GM12878 (cell line): ENCODE data around the gene RMI2. TPM values are rescaled to one million over a fixed set of nuclear protein-coding genes. Genes with fewer than 3 reads are reported as not detected.

Experiments
- ATAC-seq: fragments of 200-7000 bp; cut with Tn5 transposase; 3 replicates; pipeline ENCODE4 v1.9.1; 2020; ENCODE audit warnings: mild to moderate bottlenecking, moderate library complexity
- BruUV-seq: library from RNA; stranded (reverse); fragments of 400-500 nt; replicated peaks from 2 replicates; lab custom pipeline; 2021; lab: Mats Ljungman, UMichigan
- CTCF ChIA-PET: fragments of 300-600 bp; sonication (Branson Sonifier 250); formaldehyde crosslinking; extraction: SDS; loops from one replicate; lab custom pipeline; 2021; ENCODE audit warnings: inconsistent platforms; lab: Yijun Ruan, JAX
- POLR2A ChIA-PET: fragments of 350-600 bp; formaldehyde crosslinking; extraction: SDS; loops from one replicate; lab custom pipeline; 2021; ENCODE audit warnings: inconsistent platforms; lab: Charles Lee
- RAD21 ChIA-PET: fragments of 300-600 bp; sonication (Branson Sonifier 250); formaldehyde crosslinking; loops from one replicate; lab custom pipeline; 2023; ENCODE audit warnings: antibody characterized with exemption; ENCODE audit not compliant: unreplicated experiment; lab: Charles Lee
- SMC1A ChIA-PET: fragments of 300-600 bp; sonication (Branson Sonifier 250); formaldehyde crosslinking; loops from one replicate; lab custom pipeline; 2023; ENCODE audit not compliant: unreplicated experiment, uncharacterized antibody; lab: Charles Lee
- DNase-seq: peaks from one replicate; pipeline ENCODE4 v3.0.0-alpha.2; 2011; ENCODE audit warnings: low read depth, low spot score
- FAIRE-seq: peaks from 3 replicates; lab custom pipeline; 2011; peaks lifted over from hg19 to GRCh38; lab: Jason Lieb, UNC
- H2AFZ ChIP-seq: 2 replicates; pipeline ENCODE4 v1.6.0; 2011; ENCODE audit warnings: low read depth, low read length, control low read depth; ENCODE audit not compliant: control insufficient read depth
- H3K27ac ChIP-seq: 2 replicates; pipeline ENCODE4 v1.5.1; 2011; ENCODE audit warnings: control low read depth; ENCODE audit not compliant: control insufficient read depth, insufficient read depth
- H3K27me3 ChIP-seq, 2 experiments: replicated peaks in 1 of 2; 2 replicates each; pipeline versions ENCODE4 v1.6.0 to v1.6.1; 2011; ENCODE audit warnings: low read length in 1 of 2; ENCODE audit not compliant: control insufficient read depth in 2 of 2, insufficient read depth in 2 of 2
- H3K36me3 ChIP-seq, 2 experiments: 2 replicates each; pipeline ENCODE4 v1.5.1; 2011; ENCODE audit warnings: low read length in 1 of 2; ENCODE audit not compliant: control insufficient read depth in 2 of 2, insufficient read depth in 2 of 2
- H3K4me1 ChIP-seq: 2 replicates; pipeline ENCODE4 v1.6.1; 2011; ENCODE audit warnings: mild to moderate bottlenecking, low read length, moderate library complexity, mixed read lengths; ENCODE audit not compliant: control insufficient read depth, insufficient read depth
- H3K4me2 ChIP-seq: 2 replicates; pipeline ENCODE4 v1.6.0; 2011; ENCODE audit warnings: control low read depth; ENCODE audit not compliant: control insufficient read depth, insufficient read depth
- H3K4me3 ChIP-seq: fragments of 200-600 bp; sonication (generic); 2 replicates; pipeline ENCODE4 v1.5.1; 2016
- H3K79me2 ChIP-seq: 2 replicates; pipeline ENCODE4 v1.6.0; 2011; ENCODE audit warnings: low read length; ENCODE audit not compliant: control insufficient read depth, insufficient read depth
- H3K9ac ChIP-seq: 2 replicates; pipeline ENCODE4 v1.8.0; 2011; ENCODE audit warnings: low read length, control low read depth, mixed read lengths; ENCODE audit not compliant: control insufficient read depth, insufficient read depth
- H3K9me3 ChIP-seq: replicated peaks from 3 replicates; pipeline ENCODE4 v1.5.1; 2011; ENCODE audit warnings: mild to moderate bottlenecking, low read length; ENCODE audit not compliant: control insufficient read depth, insufficient read depth
- H4K20me1 ChIP-seq: 2 replicates; pipeline ENCODE4 v1.6.0; 2011; ENCODE audit not compliant: control insufficient read depth, insufficient read depth
- HDAC2 ChIP-seq: fragments of 200-600 bp; sonication (generic); IDR thresholded peaks from 2 replicates; pipeline ENCODE4 v1.6.1; 2017
- IKZF1 ChIP-seq: fragments of 450-650 bp; conservative IDR thresholded peaks from 2 replicates; pipeline ENCODE4 v1.6.1; 2017; ENCODE audit warnings: antibody characterized with exemption, mild to moderate bottlenecking
- REST ChIP-seq: IDR thresholded peaks from 2 replicates; pipeline ENCODE4 v1.6.1; 2012; ENCODE audit warnings: mild to moderate bottlenecking, low read depth, low read length
- SMARCA5 ChIP-seq: fragments of 450-650 bp; IDR thresholded peaks from 2 replicates; pipeline ENCODE4 v1.6.1; 2017; ENCODE audit warnings: mild to moderate bottlenecking
- STAT1 ChIP-seq: fragments of 450-650 bp; conservative IDR thresholded peaks from 2 replicates; pipeline ENCODE4 v1.6.1; 2014; ENCODE audit warnings: antibody characterized with exemption, mild to moderate bottlenecking
- TCF12 ChIP-seq: IDR thresholded peaks from 2 replicates; pipeline ENCODE4 v1.6.1; 2011; ENCODE audit warnings: low read depth, mild to moderate bottlenecking, low read length
- ZBTB33 ChIP-seq: fragments of 450-650 bp; IDR thresholded peaks from 2 replicates; pipeline ENCODE4 v1.6.1; 2017; ENCODE audit warnings: mild to moderate bottlenecking
- WGBS: methylation state at CpG from one replicate; pipeline ENCODE4 v1.1.6; 2016; ENCODE audit warnings: low lambda C conversion rate; ENCODE audit not compliant: insufficient replicate concordance, insufficient coverage; ENCODE audit errors: missing lambda C conversion rate; 5-methylcytosine and 5-hydroxymethylcytosine counted together
- in situ Hi-C: fragments of 300-500 bp; cut with MboI; formaldehyde crosslinking; loops from 9 replicates; pipeline ENCODE4 v1.14.3; 2018; ENCODE audit warnings: mixed read lengths
- intact Hi-C: fragments of 100-400 bp; cut with micrococcal nuclease; formaldehyde crosslinking; loops from one replicate; pipeline ENCODE4 v1.14.2; 2022; ENCODE audit not compliant: unreplicated experiment
- polyA plus RNA-seq, 11 experiments: library from polyadenylated mRNA; depleted of rRNA in 4 of 11; unstranded in 6 of 11; stranded (reverse) in 5 of 11; fragments of >200 nt; fragmentation: Nextera tagmentation in 4 of 11; fragmentation: Illumina TruSeq in 1 of 11; extraction: Ambion mirVana in 4 of 11; extraction: Trizol in 1 of 11; gene quantifications; 1 replicate in 1 of 11; 2 replicates in 10 of 11; pipeline versions ENCODE4 v1.2.1 to v1.2.3, GENCODE V29; 2011 to 2016; ENCODE audit warnings: inconsistent platforms in 2 of 11, missing spikeins in 2 of 11, low read depth in 1 of 11
- total RNA-seq, 4 experiments: library from RNA; depleted of rRNA in 3 of 4; stranded (reverse); fragments of >200 nt in 3 of 4; fragmentation: Illumina TruSeq in 1 of 4; extraction: Trizol in 1 of 4; gene quantifications; 2 replicates each; pipeline versions ENCODE4 v1.2.1 to v1.2.3, GENCODE V29; 2013 to 2021
- TF ChIP-seq, protein P1 (sequence below): fragments of 450-650 bp; formaldehyde crosslinking; IDR thresholded peaks from 2 replicates; pipeline ENCODE4 v1.5.0; 2022; ENCODE audit warnings: mild to moderate bottlenecking, missing genetic modification characterization

Gene RMI2
- total and polyA plus RNA-seq, 10 of the 15 experiments (the other 5 are each of a cell fraction or from before 2014, with no cell fraction given) = 9.6 to 68.8 (median 32.1) TPM

GRCh38 chr16:11394593-11394960 lies 49.3 kb downstream of the RMI2 start:
- no peaks in the 10 kb centered on the region for H3K79me2 ChIP-seq
- no peak for DNase-seq
- no peaks in the 10 kb centered on the region for H3K36me3 ChIP-seq
- no peaks in the 10 kb centered on the region for H3K27me3 ChIP-seq
- ChIA-PET RAD21 (no interaction called here), SMC1A (interaction anchor here (0.8 kb wide), 1 partner anchor 249 kb away, joined by 3 read pairs; no protein-coding TSS in a partner anchor), POLR2A (no interaction called here), CTCF (interaction anchor here (0.7 to 5.6 kb wide), 5 partner anchors 8 to 423 kb away, joined by 3 to 76 read pairs (median 25); no protein-coding TSS in a partner anchor)
- intact Hi-C loops = no loop called here
- H3K4me1 ChIP-seq = no peaks in the 10 kb centered on the region
- H3K9ac ChIP-seq = no peak overlapping the region
- no peak overlapping the region for H2AFZ ChIP-seq
- ATAC-seq = no peak
- 64% methylated on average over 3 of the region's 3 CpGs for WGBS
- TF ChIP-seq HDAC2 (no peak), SMARCA5 (no peak), REST (no peak), STAT1 (no peak), IKZF1 (no peak), TCF12 (no peak), ZBTB33 (no peak)
- TF ChIP-seq, protein P1, sequence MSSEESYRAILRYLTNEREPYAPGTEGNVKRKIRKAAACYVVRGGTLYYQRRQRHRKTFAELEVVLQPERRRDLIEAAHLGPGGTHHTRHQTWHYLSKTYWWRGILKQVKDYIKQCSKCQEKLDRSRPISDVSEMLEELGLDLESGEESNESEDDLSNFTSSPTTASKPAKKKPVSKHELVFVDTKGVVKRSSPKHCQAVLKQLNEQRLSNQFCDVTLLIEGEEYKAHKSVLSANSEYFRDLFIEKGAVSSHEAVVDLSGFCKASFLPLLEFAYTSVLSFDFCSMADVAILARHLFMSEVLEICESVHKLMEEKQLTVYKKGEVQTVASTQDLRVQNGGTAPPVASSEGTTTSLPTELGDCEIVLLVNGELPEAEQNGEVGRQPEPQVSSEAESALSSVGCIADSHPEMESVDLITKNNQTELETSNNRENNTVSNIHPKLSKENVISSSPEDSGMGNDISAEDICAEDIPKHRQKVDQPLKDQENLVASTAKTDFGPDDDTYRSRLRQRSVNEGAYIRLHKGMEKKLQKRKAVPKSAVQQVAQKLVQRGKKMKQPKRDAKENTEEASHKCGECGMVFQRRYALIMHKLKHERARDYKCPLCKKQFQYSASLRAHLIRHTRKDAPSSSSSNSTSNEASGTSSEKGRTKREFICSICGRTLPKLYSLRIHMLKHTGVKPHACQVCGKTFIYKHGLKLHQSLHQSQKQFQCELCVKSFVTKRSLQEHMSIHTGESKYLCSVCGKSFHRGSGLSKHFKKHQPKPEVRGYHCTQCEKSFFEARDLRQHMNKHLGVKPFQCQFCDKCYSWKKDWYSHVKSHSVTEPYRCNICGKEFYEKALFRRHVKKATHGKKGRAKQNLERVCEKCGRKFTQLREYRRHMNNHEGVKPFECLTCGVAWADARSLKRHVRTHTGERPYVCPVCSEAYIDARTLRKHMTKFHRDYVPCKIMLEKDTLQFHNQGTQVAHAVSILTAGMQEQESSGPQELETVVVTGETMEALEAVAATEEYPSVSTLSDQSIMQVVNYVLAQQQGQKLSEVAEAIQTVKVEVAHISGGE (CRISPR knock-in tag) = no peak
- in situ Hi-C loops = no loop called here
- H3K4me3 ChIP-seq = no peak overlapping the region
- H4K20me1 ChIP-seq = no peaks in the 10 kb centered on the region
- no TSS peak for BruUV-seq
- H3K9me3 ChIP-seq = no peaks in the 10 kb centered on the region
- H3K27ac ChIP-seq = no peak overlapping the region
- no peak for FAIRE-seq
- no peak overlapping the region for H3K4me2 ChIP-seq
